GM21737 (cell line): ENCODE data around the gene CHST7.
"Not testable (repeated sequence)": the region's sequence is repeated elsewhere in the genome, so short reads cannot be mapped to it uniquely, and the experiment has no call there.

Experiments used
- ATAC-seq: cut with Tn5 transposase; IDR thresholded peaks from one replicate; pipeline ENCODE4 v1.9.1; 2021; ENCODE audit warnings: mild to moderate bottlenecking, moderate library complexity; ENCODE audit not compliant: unreplicated experiment

The CHST7 gene

GRCh38 chrX:46573331-46573891, at the start of gene CHST7:
TSS of gene CHST7 (plus strand) at chrX:46573765. CDS start at chrX:46573932, 167 bp downstream.
- peak; percentile 50 for ATAC-seq

DNA sequence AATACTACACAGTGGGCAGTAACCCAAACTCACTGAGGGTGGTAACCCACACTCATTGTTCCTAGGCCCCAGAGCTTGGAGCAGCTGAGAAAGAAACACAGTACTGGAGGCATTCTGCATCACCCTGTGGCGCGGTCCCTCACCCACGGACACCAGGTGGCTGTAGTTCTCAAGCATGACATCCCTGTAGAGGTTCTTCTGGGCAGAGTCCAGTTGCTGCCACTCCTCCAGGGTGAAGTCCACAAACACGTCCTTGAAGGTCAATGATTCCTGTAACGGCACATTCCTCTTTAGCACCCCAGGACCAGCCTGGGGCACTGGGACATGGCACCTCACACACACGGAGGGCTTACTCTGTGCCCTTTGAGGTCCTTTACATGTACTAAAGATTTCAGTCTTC, 44.9 kb upstream of the CHST7 start:
- ATAC-seq, result not testable (repeated sequence)

GRCh38 chrX:46529740-46530403, 43.7 kb upstream of the CHST7 start:
- ATAC-seq, result not testable (repeated sequence)

DNA sequence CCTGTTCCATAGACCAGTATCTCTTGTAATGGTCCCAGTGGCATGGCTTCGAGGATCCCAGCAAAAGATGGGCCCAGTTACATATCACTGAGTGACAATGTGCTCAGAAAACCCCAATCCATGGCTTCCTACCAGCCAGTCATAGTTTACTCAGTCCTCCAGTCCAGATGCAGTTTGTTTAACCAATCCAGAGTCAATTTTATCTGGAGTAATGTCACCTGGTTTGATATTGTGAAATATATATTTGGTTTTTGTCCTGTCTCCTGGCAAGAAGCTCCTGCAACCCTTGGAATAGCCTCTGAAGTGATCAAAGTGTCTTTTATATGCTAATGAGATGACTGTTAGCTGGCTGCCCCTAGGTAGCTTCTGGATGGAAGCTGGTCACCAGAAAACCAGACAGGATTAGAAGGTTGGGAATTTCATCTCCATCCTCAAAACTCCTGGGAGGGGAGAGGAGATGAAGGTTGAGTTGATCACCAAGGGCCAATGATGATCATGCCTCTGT, 43.1 kb upstream of the CHST7 start:
- ATAC-seq, result not testable (repeated sequence)

- ATAC-seq, result no peak
Observed at GRCh38 chrX:46531442-46531841, 42.1 kb upstream of the CHST7 start.

GRCh38 chrX:46543441-46543840, 30.1 kb upstream of the CHST7 start:
- no peak for ATAC-seq

DNA sequence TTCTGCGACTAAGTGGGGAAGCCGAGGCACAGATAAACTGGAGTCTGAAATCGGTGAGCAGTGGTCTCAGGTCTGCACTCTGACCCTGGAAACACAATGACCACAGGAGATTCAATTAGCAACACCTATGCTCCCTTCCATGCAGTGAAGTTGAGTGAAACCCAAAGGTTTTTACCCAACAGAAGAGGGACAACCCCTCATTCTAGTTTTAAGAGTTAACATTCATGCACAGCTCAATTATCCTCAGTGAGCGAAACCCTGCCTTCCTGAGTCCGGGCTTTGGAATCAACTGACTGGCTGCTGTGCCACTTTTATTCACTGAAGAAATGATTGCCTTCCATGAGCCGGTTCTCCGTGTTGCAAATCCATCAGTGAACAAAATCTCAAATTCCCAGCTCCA, 29.0 kb upstream of the CHST7 start:
- not testable (repeated sequence) for ATAC-seq

- peak; percentile 89 for ATAC-seq
Observed at GRCh38 chrX:46545111-46546005, 28.2 kb upstream of the CHST7 start, which contains the start of gene ZNF674. TSS of gene ZNF674 (minus strand) at chrX:46545421. CDS start at chrX:46542087, 3,334 bp downstream.

DNA sequence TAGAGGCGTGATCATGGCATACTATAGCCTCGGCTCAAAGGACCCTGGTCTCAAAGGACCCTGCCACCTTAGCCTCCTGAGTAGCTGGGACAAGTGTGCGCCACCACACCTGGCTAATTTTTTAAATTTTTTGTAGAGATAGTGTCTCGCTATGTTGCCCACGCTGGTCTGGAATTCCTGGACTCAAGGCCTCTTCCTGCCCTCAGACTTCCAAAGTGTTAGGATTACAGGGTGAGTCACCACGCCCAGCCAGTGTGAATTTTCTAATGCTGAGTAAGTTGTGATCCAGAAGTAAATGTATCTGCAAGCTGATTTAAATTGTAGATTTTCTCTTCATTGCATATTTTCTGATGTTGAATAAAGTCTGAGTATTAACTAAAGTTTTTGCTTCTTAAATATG, 25.7 kb upstream of the CHST7 start:
- no peak for ATAC-seq

GRCh38 chrX:46549914-46550313, 23.7 kb upstream of the CHST7 start:
- ATAC-seq, result no peak

- no peak for ATAC-seq
Observed at GRCh38 chrX:46551494-46552128, 22.0 kb upstream of the CHST7 start.

DNA sequence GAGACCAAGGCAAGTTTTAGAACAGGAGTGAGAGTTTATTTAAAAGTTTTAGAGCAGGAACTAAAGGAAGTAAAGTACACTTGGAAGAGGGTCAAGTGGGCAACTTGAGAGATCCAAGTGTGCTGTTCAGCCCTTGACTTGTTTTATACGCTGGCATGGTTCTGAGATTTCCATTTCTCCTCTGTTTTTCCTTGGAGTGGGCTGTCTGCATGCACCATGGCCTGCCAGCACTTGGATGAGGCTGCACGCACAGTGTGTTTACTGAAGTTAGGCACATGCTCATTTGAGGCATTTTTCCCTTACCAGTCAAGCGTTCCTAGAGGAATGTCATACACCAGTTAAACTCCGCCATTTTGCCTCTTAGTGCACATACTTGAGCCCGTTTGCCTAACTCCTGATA, 19.6 kb upstream of the CHST7 start:
- ATAC-seq, result no peak

GRCh38 chrX:46554942-46555341, 18.6 kb upstream of the CHST7 start:
- ATAC-seq, result no peak

GRCh38 chrX:46559062-46559461, 14.5 kb upstream of the CHST7 start:
- no peak for ATAC-seq

DNA sequence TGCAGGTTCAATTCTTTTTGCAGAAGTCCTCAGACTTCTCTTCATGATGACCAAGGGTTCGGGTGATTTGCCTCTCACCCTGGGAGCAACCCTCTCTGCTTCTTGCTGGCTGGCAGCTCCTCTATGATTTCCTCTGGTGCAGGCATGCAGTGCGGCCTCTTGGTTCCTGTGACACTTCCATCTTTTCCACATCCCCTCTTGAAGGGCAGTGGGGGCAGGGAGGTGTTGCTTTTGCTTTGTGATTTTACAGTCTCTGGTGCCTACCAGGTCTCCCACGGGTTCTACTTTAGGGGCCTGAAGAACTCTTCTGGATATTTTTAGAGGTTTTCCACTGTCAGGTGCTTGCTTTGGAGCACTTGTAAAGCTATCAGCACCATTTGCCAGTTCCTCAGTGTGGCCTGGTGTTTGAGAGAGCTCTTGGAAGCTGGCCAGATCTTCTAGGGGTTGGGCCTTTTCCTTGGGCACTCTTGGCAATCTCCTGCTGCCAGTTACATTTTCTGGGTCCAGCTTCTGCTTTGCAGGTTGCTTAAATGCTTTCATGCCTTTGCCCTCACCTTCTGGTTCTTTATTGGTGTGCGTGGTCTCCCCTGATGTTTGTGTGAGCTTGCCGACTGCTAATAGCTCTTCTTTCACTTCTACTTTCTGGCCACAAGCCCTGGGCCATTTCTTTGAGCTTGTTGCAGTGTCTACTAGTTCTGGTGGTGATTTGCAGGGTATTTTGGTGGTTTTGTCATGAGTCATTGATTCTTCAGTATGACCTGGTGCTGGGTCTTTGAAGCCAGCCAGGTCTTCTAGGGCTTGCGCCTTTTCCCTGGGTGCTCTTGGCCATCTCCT, 11.5 kb upstream of the CHST7 start:
- ATAC-seq, result peak; percentile 98

DNA sequence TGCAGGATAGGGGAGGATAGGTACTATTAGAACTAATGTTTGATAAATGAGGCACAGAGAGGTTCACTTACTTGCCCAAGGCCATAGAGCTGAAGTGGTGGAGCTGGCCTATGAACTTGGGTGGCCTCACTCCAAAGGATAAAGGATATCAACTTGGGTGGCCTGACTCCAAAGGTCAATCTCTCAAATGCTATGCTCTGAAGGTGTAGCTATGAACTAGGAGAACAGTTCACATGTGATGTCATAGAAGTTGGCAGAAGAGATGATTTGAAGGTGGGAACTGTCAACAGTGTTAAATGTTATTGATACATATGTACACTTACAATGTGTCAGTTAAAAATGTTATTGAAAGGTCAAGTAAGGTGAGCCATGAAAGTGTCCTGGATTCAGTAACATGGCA, 6.2 kb upstream of the CHST7 start:
- ATAC-seq, result no peak

DNA sequence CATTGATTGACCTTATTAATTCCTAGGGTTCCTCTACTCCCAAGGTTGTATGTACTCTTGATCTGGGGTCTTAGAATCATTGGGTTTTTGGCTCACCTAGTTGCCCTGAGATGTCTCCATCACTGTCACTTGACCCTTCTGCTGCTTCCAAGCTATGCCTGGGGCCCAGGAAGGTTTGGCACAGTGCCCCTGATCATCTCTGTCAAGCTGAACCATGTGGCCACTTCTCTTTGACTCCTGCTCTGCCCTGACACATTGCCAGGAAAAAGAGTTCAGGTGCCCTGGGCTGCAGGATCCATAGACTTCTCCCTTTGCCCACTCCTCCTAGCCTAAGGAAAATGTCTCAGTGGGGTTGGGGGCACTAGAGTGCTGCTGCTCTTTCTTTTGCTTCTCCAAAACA, 3.9 kb upstream of the CHST7 start:
- no peak for ATAC-seq

- ATAC-seq, result no peak
Observed at GRCh38 chrX:46571423-46572339, 1.9 kb upstream of the CHST7 start.

- no peak for ATAC-seq
Observed at GRCh38 chrX:46572340-46572936, 1.1 kb upstream of the CHST7 start.
